ENCODE data around the gene TOMM40L.

TOMM40L gene

DNA sequence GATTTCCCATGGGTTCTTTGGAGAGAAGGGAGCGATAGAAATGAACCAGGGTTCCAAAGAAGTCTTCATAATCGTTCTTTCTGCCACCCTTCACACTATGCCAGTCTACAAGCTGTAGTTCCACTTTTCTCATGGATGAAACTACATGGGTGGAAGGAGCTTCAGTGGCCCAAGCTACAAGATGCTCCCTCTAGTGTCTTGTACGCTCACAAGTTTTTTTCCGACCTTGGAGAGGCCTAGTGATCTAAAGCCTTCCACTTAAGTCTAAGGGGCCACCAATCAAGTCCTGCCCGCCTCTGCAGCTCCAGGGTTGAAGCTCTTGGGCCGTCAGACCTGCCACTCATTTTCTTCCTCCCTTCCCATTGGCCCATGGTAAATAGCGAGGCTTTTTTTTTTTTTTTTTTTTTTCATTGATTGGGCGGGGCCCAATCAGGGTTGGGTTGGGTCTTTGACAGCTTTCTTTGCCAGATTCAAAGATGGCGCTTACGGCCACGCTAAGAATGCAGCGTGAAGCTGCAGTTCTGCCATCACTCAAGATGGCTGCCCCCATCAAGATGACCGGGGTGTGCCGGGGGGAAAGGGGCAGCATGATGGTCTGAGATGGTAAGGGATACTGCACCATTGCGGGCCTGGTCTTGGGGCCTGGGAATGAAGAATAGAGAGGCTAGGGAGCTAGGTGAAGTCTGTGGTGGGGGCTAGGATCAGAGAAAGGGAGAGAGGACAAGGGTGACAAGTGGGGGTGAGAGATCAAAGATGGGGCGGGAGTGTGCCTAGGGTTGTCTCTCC is at the start of gene TOMM40L:
Gene TOMM40L, plus strand, starts transcription at position 527 of the 786 bp plus-strand sequence. CDS start 430 bp downstream, outside the sequence.
- DNase-seq = peak; percentile 98 to 99

GRCh38 chr1:161176468-161177111 is 49.3 kb upstream of the TOMM40L start:
- DNase-seq = no peak

- DNase-seq = peak; percentile 89 to 95
Measured at GRCh38 chr1:161177112-161177935, 48.5 kb upstream of the TOMM40L start, which contains the start of gene B4GALT3. B4GALT3 (minus strand) TSS chr1:161177507; CDS start chr1:161176060, 1,447 bp downstream.

DNA sequence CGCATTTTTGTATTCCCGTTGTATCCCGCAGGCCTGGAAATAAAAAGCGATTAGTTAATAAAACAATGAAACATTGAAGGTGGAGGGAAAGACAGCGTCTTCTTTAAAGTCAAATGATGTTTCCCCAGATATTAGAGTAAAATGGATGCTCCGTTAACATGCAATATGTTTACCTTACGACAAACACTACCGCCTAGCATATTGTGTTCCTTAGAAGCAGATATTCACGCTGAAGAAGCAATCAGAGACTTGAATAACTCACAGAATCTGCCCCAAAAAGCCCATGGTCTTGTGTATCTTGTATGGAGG is 48.0 kb upstream of the TOMM40L start:
- DNase-seq = no peak

DNA sequence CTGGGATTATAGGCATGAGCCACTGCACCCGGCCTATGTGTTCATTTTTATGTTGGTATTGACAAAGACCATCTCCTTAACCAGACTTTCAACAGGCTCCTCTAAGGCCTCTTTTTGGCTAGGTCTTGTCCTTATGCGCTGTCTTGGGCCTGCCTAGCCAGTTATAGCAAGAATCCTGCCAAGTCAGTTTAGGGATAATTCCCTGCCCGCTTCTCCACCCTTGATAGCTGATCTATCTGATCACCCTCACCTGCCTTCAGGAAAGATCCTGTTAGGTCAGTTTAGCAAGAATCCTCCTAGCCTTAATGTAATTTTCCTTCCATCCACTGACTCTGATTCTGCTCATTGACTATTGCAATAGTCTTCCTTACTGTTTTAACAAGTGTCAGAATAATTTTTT is 46.2 kb upstream of the TOMM40L start:
- DNase-seq = no peak

DNA sequence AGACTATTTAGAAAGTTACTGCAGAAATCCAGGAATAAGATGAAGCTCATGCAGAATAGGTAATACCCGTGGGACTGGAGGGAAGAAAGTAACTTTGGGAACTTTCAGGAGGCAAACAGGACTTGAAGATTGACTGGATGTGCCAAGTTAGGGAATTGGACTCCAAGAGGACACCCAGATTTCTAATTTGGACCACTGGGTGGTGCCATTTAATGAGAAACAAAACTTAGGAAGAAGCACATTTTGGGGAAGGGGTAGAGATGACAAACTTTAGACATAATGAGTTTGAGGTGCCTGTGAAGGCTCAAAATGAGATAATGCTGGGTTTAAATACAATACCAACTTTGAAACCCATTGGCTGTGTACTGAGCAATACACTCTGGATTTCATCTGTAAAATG is 45.2 kb upstream of the TOMM40L start:
- no peak for DNase-seq

DNA sequence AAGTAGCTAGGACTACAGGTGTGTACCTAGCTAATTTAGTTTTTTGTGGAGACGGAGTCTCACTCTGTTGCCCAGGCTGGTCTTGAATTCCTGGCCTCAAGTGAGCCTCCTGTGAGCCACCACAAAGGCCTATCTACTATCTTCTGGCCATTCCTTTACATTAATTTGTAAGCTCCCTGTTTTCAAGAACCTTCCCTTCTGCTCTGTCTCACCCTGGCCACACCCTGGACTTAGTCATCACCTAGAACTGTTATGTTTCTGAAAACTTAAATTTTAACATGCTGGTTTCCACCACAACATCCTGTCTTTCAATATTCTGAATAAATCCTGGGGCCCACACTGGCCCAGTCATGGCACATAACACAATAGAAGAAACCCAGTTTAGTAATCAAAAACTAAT is 43.6 kb upstream of the TOMM40L start:
- DNase-seq = no peak

DNA sequence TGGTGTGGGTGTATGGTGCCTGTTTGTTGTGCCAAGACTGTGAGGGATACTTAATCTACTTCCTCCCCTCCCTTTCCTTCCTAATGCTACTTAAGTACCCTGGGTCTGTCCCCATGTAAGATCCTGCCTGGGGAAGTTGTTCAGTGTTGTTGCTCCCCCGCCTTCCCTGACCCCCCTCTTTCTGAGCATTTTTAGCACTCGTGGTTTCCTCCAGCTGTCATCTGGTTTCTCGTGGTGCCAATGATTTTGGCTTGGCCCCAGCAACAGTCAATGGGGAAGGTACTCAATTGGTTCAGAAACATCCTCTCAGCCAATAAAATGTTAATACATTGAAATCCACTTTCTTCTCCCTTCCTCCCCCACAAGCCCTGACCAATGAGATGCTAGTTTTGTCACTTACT is 40.6 kb upstream of the TOMM40L start:
- DNase-seq = no peak

DNA sequence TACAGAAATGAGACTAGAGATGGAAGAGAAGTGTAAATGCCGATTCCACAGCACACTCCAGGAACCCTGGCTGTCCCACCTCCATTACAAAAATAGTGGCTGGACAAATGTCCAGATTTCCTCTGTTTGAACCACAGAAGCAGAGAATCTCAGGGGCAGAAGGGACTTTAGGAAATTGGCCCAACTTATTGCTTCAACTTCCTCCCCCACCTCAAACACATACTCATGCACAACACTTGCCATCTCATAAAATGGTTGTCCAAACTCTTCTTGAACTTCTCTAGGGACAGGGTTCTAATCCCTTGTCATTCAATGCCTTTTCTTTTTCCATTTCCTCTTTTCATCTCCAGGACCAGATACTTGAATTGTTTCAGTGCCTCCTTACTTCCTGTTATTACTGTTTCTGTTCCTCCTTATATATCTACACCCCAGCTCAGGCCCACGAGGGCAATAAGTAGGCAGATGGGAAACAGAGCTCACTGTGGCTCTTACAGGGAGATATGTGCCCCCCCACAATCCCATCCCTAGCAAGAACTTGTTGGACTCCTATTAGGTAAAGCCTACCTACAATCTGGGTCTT is 40.0 kb upstream of the TOMM40L start:
- no peak for DNase-seq

- no peak for DNase-seq
Measured at GRCh38 chr1:161187311-161187710, 38.5 kb upstream of the TOMM40L start.

GRCh38 chr1:161188381-161188780 is 37.5 kb upstream of the TOMM40L start:
- DNase-seq = no peak

DNA sequence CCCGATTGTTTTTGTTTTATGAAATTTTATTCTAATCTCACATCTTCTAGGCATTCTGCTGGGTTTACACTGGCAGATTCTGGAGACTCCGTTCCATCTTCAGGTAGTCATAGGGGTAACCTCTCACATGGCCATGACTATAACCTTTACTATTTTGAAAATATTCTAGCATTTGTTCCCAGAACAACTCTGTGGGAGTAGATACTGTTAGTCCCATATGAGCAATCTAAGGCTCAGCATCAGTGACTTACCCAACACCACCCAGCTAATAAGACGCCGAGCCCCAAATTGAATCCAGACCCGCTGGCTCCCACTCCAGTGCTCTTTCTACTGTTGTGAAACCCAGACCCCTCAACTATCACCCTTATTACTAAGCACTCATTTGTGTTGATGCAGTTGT is 36.8 kb upstream of the TOMM40L start:
- DNase-seq = no peak

DNA sequence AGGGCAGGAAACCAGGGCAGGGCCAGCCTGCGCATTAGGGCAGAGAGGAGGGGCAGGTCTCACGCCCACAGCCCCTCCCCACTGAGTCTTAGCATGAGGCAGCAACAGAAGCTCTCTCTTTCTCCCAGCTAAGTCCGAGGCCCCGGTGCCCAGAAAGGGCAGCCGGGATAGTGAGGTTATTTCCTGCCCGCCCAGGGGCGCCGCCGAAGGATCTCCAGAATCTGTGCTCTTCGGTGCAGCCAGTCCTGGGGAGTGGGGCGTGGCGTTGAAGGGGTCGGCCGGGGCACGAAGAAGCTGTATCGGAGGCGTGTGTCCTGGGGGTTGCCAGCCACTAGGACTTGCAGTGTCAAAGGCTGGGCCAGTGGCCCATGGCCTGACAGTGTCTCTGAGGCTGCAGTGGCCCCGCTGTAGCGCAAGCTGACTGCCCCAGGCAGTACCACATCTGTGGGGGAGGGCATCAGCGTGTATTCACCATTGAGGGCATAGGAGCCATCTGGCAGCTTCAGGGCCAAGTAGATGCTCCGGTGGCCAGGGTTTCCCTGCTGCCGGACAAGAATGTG is 34.8 kb upstream of the TOMM40L start:
- no peak for DNase-seq

GRCh38 chr1:161191971-161192370 is 33.9 kb upstream of the TOMM40L start:
- no peak for DNase-seq

DNA sequence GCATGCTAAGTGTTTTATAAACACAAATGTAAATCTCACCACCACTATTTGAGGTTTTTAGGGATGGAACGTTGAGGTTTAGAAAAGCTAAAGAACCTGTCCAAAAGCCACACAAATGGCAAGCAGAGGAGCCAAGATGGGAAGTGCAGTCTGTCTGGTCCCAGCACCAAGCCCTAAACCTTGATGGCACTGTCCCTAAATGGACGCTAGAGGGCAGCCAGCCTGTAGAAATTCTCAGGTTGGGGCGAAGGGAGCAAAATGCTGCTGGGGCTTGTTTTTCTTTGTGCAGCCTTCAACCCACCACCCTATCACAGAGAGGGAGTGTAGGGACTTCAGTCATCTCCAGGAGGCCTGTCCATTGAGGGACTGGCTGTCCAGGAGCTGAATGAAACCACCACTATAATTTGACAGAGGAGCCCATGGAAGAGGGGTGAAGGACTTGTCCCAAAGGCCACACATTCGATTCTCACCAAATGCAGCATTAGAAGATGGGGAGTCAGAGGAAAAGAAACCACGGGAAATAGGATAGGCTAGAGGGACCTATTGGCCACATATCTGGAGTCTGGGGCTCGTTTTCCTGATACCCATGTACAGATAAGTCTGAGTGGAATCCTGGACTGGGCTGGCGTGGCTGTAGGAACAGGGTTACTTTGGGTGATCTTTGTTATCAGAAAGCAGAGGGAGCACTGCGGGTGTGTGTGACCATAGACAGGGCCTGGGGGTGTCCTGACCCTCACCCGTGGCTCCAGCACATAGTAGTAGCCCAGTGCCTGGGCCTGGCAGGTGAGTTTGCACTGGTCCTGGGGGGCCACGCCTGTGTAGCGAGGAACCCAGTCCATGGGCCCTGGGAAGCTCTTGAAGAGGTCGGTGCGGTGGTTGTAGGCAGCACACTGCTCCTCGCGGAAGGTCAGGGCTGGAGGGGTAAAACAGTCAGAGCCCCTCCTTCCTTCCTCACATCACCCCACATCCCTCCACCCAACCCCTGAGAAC is 33.1 kb upstream of the TOMM40L start:
- peak; percentile 47 to 52 for DNase-seq

GRCh38 chr1:161193561-161194235 is 32.2 kb upstream of the TOMM40L start:
- DNase-seq = no peak

DNA sequence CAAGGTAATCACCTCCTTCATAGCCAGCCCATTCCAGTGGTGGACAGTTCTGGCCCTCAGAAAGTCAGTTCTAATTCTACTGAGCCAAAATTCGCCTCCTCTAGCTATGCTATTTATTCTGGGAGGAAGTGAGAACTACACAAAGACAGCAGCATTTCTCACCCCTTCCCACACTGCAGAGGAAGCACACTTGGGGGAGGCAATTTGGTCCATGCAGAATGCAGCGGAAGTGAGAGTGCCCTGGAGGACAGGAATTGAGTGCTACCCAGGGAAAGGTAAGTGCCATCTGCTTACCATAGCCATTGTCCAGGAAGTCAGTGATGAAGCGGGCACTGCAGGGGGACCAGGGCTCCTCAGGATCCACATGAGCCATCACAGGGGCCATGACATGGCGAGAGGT is 30.7 kb upstream of the TOMM40L start:
- DNase-seq = no peak

GRCh38 chr1:161196111-161196510 is 29.7 kb upstream of the TOMM40L start:
- no peak for DNase-seq

- no peak for DNase-seq
Measured at GRCh38 chr1:161196521-161197451, 29.1 kb upstream of the TOMM40L start.
